Ishikawa (cell line): ENCODE results near the gene ASS1.

Source experiments
- CEBPB ChIP-seq: IDR thresholded peaks from 2 replicates; pipeline ENCODE4 v1.6.1; 2012
- CREB1 ChIP-seq: IDR thresholded peaks from 2 replicates; pipeline ENCODE4 v1.6.1; 2012; ENCODE audit warnings: low read depth
- EGR1 ChIP-seq: IDR thresholded peaks from 2 replicates; pipeline ENCODE4 v1.6.1; 2012
- EP300 ChIP-seq: IDR thresholded peaks from 2 replicates; pipeline ENCODE4 v1.6.1; 2012; ENCODE audit warnings: borderline replicate concordance
- FOXM1 ChIP-seq: IDR thresholded peaks from 2 replicates; pipeline ENCODE4 v1.6.1; 2012; ENCODE audit warnings: low read depth, borderline replicate concordance
- NFIC ChIP-seq: IDR thresholded peaks from 2 replicates; pipeline ENCODE4 v1.6.1; 2012
- RAD21 ChIP-seq: IDR thresholded peaks from 2 replicates; pipeline ENCODE4 v1.6.1; 2012; ENCODE audit warnings: low read depth
- TAF1 ChIP-seq: IDR thresholded peaks from 2 replicates; pipeline ENCODE4 v1.6.1; 2012; ENCODE audit warnings: low read depth, mild to moderate bottlenecking
- TCF12 ChIP-seq: IDR thresholded peaks from 2 replicates; pipeline ENCODE4 v1.6.1; 2012; ENCODE audit warnings: low read depth
- TEAD4 ChIP-seq: IDR thresholded peaks from 2 replicates; pipeline ENCODE4 v1.6.1; 2012
- YY1 ChIP-seq: IDR thresholded peaks from 2 replicates; pipeline ENCODE4 v1.6.1; 2012; ENCODE audit warnings: low read depth
- ZBTB7A ChIP-seq: IDR thresholded peaks from 2 replicates; pipeline ENCODE4 v1.6.1; 2012; ENCODE audit warnings: low read depth
- TF ChIP-seq, protein P1 (sequence below): IDR thresholded peaks from 2 replicates; pipeline ENCODE4 v1.6.1; 2012
- TF ChIP-seq, protein P2 (sequence below): IDR thresholded peaks from 2 replicates; pipeline ENCODE4 v1.6.1; 2012
- TF ChIP-seq, protein P3 (sequence below): IDR thresholded peaks from 2 replicates; pipeline ENCODE4 v1.6.1; 2012; ENCODE audit warnings: low read depth, mild to moderate bottlenecking

ASS1 gene

GRCh38 chr9:130441031-130441430 is 3.7 kb upstream of the ASS1 start:
- TF ChIP-seq YY1 (no peak), TEAD4 (no peak), EGR1 (no peak), CEBPB (no peak), TAF1 (no peak), FOXM1 (no peak), NFIC (no peak), EP300 (no peak), ZBTB7A (no peak), RAD21 (no peak), TCF12 (no peak), CREB1 (no peak)
- TF ChIP-seq, protein P1, sequence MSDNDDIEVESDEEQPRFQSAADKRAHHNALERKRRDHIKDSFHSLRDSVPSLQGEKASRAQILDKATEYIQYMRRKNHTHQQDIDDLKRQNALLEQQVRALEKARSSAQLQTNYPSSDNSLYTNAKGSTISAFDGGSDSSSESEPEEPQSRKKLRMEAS: no peak
- TF ChIP-seq, protein P2, sequence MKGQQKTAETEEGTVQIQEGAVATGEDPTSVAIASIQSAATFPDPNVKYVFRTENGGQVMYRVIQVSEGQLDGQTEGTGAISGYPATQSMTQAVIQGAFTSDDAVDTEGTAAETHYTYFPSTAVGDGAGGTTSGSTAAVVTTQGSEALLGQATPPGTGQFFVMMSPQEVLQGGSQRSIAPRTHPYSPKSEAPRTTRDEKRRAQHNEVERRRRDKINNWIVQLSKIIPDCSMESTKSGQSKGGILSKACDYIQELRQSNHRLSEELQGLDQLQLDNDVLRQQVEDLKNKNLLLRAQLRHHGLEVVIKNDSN: no peak
- TF ChIP-seq, protein P3, sequence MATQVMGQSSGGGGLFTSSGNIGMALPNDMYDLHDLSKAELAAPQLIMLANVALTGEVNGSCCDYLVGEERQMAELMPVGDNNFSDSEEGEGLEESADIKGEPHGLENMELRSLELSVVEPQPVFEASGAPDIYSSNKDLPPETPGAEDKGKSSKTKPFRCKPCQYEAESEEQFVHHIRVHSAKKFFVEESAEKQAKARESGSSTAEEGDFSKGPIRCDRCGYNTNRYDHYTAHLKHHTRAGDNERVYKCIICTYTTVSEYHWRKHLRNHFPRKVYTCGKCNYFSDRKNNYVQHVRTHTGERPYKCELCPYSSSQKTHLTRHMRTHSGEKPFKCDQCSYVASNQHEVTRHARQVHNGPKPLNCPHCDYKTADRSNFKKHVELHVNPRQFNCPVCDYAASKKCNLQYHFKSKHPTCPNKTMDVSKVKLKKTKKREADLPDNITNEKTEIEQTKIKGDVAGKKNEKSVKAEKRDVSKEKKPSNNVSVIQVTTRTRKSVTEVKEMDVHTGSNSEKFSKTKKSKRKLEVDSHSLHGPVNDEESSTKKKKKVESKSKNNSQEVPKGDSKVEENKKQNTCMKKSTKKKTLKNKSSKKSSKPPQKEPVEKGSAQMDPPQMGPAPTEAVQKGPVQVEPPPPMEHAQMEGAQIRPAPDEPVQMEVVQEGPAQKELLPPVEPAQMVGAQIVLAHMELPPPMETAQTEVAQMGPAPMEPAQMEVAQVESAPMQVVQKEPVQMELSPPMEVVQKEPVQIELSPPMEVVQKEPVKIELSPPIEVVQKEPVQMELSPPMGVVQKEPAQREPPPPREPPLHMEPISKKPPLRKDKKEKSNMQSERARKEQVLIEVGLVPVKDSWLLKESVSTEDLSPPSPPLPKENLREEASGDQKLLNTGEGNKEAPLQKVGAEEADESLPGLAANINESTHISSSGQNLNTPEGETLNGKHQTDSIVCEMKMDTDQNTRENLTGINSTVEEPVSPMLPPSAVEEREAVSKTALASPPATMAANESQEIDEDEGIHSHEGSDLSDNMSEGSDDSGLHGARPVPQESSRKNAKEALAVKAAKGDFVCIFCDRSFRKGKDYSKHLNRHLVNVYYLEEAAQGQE: no peak

DNA sequence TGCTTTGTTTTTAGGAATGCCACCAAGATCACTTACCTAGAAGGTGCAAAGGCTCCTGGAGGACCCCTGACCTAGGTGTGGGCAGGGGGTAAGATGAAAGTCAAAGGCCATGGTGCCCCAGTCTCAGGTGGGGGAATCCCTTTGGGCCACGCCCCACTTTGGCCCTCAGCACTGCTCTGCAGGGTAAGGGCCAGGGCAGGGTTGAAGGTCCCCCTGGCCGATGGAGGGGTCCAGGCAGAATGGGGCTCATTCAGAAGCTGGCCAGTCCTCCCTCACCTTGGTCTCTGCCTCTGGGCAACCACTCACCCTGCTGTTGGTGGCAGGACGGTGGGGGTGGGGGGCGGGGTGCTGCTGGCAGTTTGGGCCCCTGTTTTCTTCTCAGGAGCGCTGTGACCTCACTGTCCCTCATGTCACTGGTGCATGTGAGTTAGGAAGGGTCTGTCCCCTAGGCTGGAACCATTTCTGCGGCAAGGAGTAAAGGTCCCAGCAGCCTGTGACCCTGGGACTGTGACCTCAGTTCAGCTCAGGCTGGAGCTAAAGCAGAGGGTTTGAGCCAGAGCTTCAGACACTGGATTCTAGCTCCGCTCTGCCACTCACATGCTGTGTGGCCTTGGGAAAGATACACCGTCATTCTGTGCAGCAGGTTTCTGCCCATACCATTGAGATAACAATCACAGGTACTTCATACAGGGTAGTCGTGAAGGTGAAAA is 1.9 kb upstream of the ASS1 start:
- TF ChIP-seq TAF1 (no peak), TEAD4 (no peak), EP300 (no peak), TCF12 (no peak), RAD21 (no peak), CREB1 (no peak), NFIC (no peak), YY1 (no peak), FOXM1 (no peak), ZBTB7A (no peak), EGR1 (no peak), CEBPB (no peak)
- TF ChIP-seq, protein P3: no peak
- TF ChIP-seq, protein P2: no peak
- TF ChIP-seq, protein P1: no peak

DNA sequence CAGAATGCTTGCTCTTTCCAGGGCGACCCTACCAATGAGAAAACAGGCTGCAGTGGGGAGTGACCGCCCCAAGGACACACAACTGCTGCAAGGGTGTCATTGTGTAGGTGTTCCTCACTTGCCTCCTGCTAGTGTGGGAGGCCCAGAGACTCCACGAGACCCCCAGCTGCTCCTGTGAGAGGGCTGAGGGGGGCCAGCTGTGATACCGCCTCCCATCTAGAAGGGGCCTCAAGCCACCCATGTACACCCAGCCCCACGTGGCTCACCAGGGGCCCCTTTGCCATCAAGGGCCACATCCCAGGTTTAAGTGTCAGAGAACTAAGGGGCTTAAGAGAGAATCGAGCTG is 1.3 kb upstream of the ASS1 start:
- no peak for TF ChIP-seq TCF12
- TF ChIP-seq EGR1: no peak
- TF ChIP-seq, protein P3: no peak
- TF ChIP-seq, protein P2: no peak
- no peak for TF ChIP-seq CEBPB
- no peak for TF ChIP-seq YY1
- no peak for TF ChIP-seq ZBTB7A
- TF ChIP-seq FOXM1: no peak
- TF ChIP-seq CREB1: no peak
- TF ChIP-seq EP300: no peak
- TF ChIP-seq RAD21: no peak
- no peak for TF ChIP-seq TEAD4
- no peak for TF ChIP-seq TAF1
- TF ChIP-seq, protein P1: no peak
- no peak for TF ChIP-seq NFIC
